ENCODE measurements around the gene NFATC2IP.

Gene NFATC2IP

GRCh38 chr16:28923652-28924398, 26.9 kb upstream of the NFATC2IP start:
- no peak for TF ChIP-seq RAD21 (IDR thresholded peaks at IDR 0.05; ENCODE audit: low read depth)
- no peak for TF ChIP-seq TCF12 (IDR thresholded peaks at IDR 0.05; ENCODE audit: low read depth)
- no peak for TF ChIP-seq CREB1 (IDR thresholded peaks at IDR 0.05; ENCODE audit: low read depth)
- no peak for TF ChIP-seq USF1 (IDR thresholded peaks at IDR 0.05)
- no peak for TF ChIP-seq FOXM1 (IDR thresholded peaks at IDR 0.05; ENCODE audit: borderline replicate concordance, low read depth)
- TF ChIP-seq TAF1 (IDR thresholded peaks at IDR 0.05; ENCODE audit: low read depth): no peak
- no peak for TF ChIP-seq NFIC (IDR thresholded peaks at IDR 0.05)
- no peak for TF ChIP-seq ZBTB7A (IDR thresholded peaks at IDR 0.05; ENCODE audit: low read depth)
- no peak for TF ChIP-seq EP300 (IDR thresholded peaks at IDR 0.05; ENCODE audit: borderline replicate concordance)
- TF ChIP-seq MAX (IDR thresholded peaks at IDR 0.05): no peak
- no peak for TF ChIP-seq REST (IDR thresholded peaks at IDR 0.05; ENCODE audit: low read depth)
- no peak for TF ChIP-seq TEAD4 (IDR thresholded peaks at IDR 0.05)
- no peak for TF ChIP-seq YY1 (IDR thresholded peaks at IDR 0.05; ENCODE audit: low read depth)
- no peak for TF ChIP-seq CEBPB (IDR thresholded peaks at IDR 0.05)
- no peak for TF ChIP-seq EGR1 (IDR thresholded peaks at IDR 0.05)

- TF ChIP-seq USF1 (IDR thresholded peaks at IDR 0.05) (no peak), NFIC (IDR thresholded peaks at IDR 0.05) (0 out of 2 replicates have a peak, but pooled peaks have one; percentile 10), CREB1 (IDR thresholded peaks at IDR 0.05; ENCODE audit: low read depth) (no peak), ZBTB7A (IDR thresholded peaks at IDR 0.05; ENCODE audit: low read depth) (0 out of 2 replicates have a peak, but pooled peaks have one; percentile 1), MAX (IDR thresholded peaks at IDR 0.05) (peak; percentile 56), YY1 (IDR thresholded peaks at IDR 0.05; ENCODE audit: low read depth) (no peak), EP300 (IDR thresholded peaks at IDR 0.05; ENCODE audit: borderline replicate concordance) (no peak), EGR1 (IDR thresholded peaks at IDR 0.05) (no peak), FOXM1 (IDR thresholded peaks at IDR 0.05; ENCODE audit: borderline replicate concordance, low read depth) (no peak), REST (IDR thresholded peaks at IDR 0.05; ENCODE audit: low read depth) (no peak), TCF12 (IDR thresholded peaks at IDR 0.05; ENCODE audit: low read depth) (no peak), RAD21 (IDR thresholded peaks at IDR 0.05; ENCODE audit: low read depth) (no peak), TAF1 (IDR thresholded peaks at IDR 0.05; ENCODE audit: low read depth) (peak; percentile 23), TEAD4 (IDR thresholded peaks at IDR 0.05) (peak; percentile 21; the same call in 1 of the 2 replicates), CEBPB (IDR thresholded peaks at IDR 0.05) (no peak)
Observed at GRCh38 chr16:28924399-28924761, 26.4 kb upstream of the NFATC2IP start.

GRCh38 chr16:28924762-28925385, 25.9 kb upstream of the NFATC2IP start, which contains the start of gene RABEP2:
Gene RABEP2, minus strand, starts transcription at chr16:28925238. Its CDS starts 75 bp downstream, at chr16:28925163.
- no peak for TF ChIP-seq REST (IDR thresholded peaks at IDR 0.05; ENCODE audit: low read depth)
- peak; percentile 56; the same call in 1 of the 2 replicates for TF ChIP-seq TCF12 (IDR thresholded peaks at IDR 0.05; ENCODE audit: low read depth)
- peak; percentile 57; the same call in 1 of the 2 replicates for TF ChIP-seq EGR1 (IDR thresholded peaks at IDR 0.05)
- TF ChIP-seq FOXM1 (IDR thresholded peaks at IDR 0.05; ENCODE audit: borderline replicate concordance, low read depth): no peak
- no peak for TF ChIP-seq CEBPB (IDR thresholded peaks at IDR 0.05)
- TF ChIP-seq USF1 (IDR thresholded peaks at IDR 0.05): no peak
- TF ChIP-seq NFIC (IDR thresholded peaks at IDR 0.05): no peak
- no peak for TF ChIP-seq RAD21 (IDR thresholded peaks at IDR 0.05; ENCODE audit: low read depth)
- 0 out of 2 replicates have a peak, but pooled peaks have one; percentile 13 for TF ChIP-seq MAX (IDR thresholded peaks at IDR 0.05)
- TF ChIP-seq TEAD4 (IDR thresholded peaks at IDR 0.05): no peak
- TF ChIP-seq YY1 (IDR thresholded peaks at IDR 0.05; ENCODE audit: low read depth): peak; percentile 85
- no peak; the same call in 1 of the 2 replicates for TF ChIP-seq TAF1 (IDR thresholded peaks at IDR 0.05; ENCODE audit: low read depth)
- TF ChIP-seq ZBTB7A (IDR thresholded peaks at IDR 0.05; ENCODE audit: low read depth): peak; percentile 19; the same call in 1 of the 2 replicates
- no peak for TF ChIP-seq EP300 (IDR thresholded peaks at IDR 0.05; ENCODE audit: borderline replicate concordance)
- TF ChIP-seq CREB1 (IDR thresholded peaks at IDR 0.05; ENCODE audit: low read depth): no peak
